ENCODE results near the gene TMPRSS2.

The TMPRSS2 gene

DNA sequence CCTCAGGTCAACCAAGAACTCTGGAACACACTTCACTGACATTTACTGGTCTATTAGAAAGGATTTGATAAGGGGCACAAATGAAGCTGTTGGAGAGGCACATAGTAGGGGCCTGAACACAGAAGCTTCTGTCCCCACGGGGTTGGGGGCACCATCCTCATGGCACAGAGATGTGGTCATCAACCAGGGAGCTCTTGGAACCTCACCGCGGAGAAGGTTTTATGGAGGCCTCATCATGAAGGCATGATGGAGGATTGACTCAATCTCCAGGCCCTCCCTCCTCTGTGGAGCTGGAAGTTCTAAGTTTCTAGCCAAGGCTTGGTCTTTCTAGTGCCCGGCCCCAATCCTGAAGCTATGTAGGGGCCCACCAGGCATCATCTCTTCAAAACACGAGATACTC lies 58.3 kb downstream of the TMPRSS2 start:
- Histone ChIP-seq H3K27me3 (ENCODE audit: control insufficient read depth in 1 of 2, insufficient read depth in 2 of 2, low read length in 2 of 2) (no peaks in the 10 kb centered on the region), H3K4me3 (ENCODE audit: low read length in 2 of 2) (no peak overlapping the region), H3K9ac (ENCODE audit: low read length in 2 of 2) (no peak overlapping the region), H3K36me3 (ENCODE audit: control insufficient read depth in 2 of 2, insufficient read depth in 2 of 2, low read length in 2 of 2) (peaks cover 29 to 43% of the 10 kb centered on the region in 2 donors), H3K4me1 (ENCODE audit: control insufficient read depth, insufficient read depth, low read length) (no peaks in the 10 kb centered on the region), H3K9me3 (ENCODE audit: control insufficient read depth in 2 of 2, low read length in 2 of 2) (no peaks in the 10 kb centered on the region), H3K27ac (ENCODE audit: low read length) (no peak overlapping the region)

- Histone ChIP-seq H3K4me1 (ENCODE audit: control insufficient read depth, insufficient read depth, low read length) (no peaks in the 10 kb centered on the region), H3K36me3 (ENCODE audit: control insufficient read depth in 2 of 2, insufficient read depth in 2 of 2, low read length in 2 of 2) (peaks cover 43 to 50% of the 10 kb centered on the region in 2 donors), H3K27ac (ENCODE audit: low read length) (no peak overlapping the region), H3K4me3 (ENCODE audit: low read length in 2 of 2) (no peak overlapping the region), H3K9me3 (ENCODE audit: control insufficient read depth in 2 of 2, low read length in 2 of 2) (no peaks in the 10 kb centered on the region), H3K27me3 (ENCODE audit: control insufficient read depth in 1 of 2, insufficient read depth in 2 of 2, low read length in 2 of 2) (no peaks in the 10 kb centered on the region), H3K9ac (ENCODE audit: low read length in 2 of 2) (no peak overlapping the region)
Measured at GRCh38 chr21:41447356-41447755, 60.6 kb downstream of the TMPRSS2 start.

DNA sequence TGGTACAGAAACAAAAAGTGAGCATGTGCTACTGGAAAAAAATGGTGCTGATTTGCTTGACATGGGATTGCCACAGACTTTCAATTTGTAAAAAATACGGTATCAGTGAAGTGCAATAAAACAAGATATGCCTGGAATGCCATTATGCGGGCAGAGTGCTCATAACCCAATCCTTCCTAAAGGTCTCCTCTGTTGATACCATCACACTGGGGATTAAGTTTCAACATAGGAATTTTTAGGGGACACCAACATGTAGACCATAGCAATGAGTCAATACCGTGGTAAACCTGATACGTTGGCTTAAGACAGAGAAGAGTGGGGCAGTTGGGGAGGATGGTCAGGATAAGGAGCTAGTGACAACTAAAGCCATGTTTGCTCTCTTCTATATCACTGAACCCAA lies 61.4 kb downstream of the TMPRSS2 start:
- no peaks in the 10 kb centered on the region for H3K9me3 ChIP-seq (ENCODE audit: control insufficient read depth in 2 of 2, low read length in 2 of 2)
- H3K4me1 ChIP-seq (ENCODE audit: control insufficient read depth, insufficient read depth, low read length): no peaks in the 10 kb centered on the region
- no peak overlapping the region for H3K4me3 ChIP-seq (ENCODE audit: low read length in 2 of 2)
- no peak overlapping the region for H3K9ac ChIP-seq (ENCODE audit: low read length in 2 of 2)
- H3K27me3 ChIP-seq (ENCODE audit: control insufficient read depth in 1 of 2, insufficient read depth in 2 of 2, low read length in 2 of 2): no peaks in the 10 kb centered on the region
- peaks cover 41 to 51% of the 10 kb centered on the region in 2 donors for H3K36me3 ChIP-seq (ENCODE audit: control insufficient read depth in 2 of 2, insufficient read depth in 2 of 2, low read length in 2 of 2)
- no peak overlapping the region for H3K27ac ChIP-seq (ENCODE audit: low read length)

GRCh38 chr21:41445465-41445862 lies 62.5 kb downstream of the TMPRSS2 start:
- Histone ChIP-seq H3K9ac (ENCODE audit: low read length in 2 of 2) (no peak overlapping the region), H3K4me1 (ENCODE audit: control insufficient read depth, insufficient read depth, low read length) (no peaks in the 10 kb centered on the region), H3K9me3 (ENCODE audit: control insufficient read depth in 2 of 2, low read length in 2 of 2) (no peaks in the 10 kb centered on the region), H3K4me3 (ENCODE audit: low read length in 2 of 2) (no peak overlapping the region), H3K36me3 (ENCODE audit: control insufficient read depth in 2 of 2, insufficient read depth in 2 of 2, low read length in 2 of 2) (peaks cover 46 to 60% of the 10 kb centered on the region in 2 donors), H3K27me3 (ENCODE audit: control insufficient read depth in 1 of 2, insufficient read depth in 2 of 2, low read length in 2 of 2) (no peaks in the 10 kb centered on the region), H3K27ac (ENCODE audit: low read length) (no peak overlapping the region)

DNA sequence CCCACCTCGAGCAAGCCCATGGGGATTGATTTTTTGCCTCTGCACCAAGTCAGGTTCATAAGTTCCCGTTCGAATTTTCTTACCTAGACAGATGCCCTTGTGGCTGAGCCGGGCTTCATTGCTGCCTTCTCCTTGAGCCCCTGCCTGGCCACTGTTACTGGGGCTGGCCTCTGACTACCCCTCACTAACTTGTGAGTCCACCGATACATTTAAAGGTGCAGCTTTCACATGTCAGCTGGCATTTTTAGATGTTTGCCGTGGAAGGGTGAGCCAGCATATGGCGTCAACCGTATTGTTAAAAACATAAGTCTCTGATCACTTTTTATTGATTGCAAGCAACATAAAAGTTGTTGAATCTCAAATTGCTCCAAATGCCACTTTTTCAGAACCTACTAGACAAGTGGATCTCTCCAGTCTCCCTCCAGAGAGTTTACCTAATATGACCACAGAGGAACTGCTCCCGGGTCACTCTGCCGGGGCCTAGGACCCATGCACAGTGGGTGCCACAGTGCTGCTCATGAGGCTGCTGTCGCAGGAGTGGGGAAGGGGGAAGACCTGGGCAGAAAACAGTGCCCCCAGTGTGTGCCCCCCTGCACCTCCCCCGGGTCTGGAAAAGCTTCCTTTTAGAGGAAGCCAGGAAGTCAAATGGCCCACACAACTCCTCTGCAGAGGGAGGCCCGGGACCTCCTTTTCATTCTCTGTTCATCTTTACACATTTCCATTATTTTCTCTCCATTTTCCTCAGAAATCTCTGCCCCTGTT lies 63.1 kb downstream of the TMPRSS2 start:
- Histone ChIP-seq H3K27me3 (ENCODE audit: control insufficient read depth in 1 of 2, insufficient read depth in 2 of 2, low read length in 2 of 2) (no peaks in the 10 kb centered on the region), H3K4me3 (ENCODE audit: low read length in 2 of 2) (no peak overlapping the region), H3K36me3 (ENCODE audit: control insufficient read depth in 2 of 2, insufficient read depth in 2 of 2, low read length in 2 of 2) (peaks cover 46 to 60% of the 10 kb centered on the region in 2 donors), H3K27ac (ENCODE audit: low read length) (no peak overlapping the region), H3K9ac (ENCODE audit: low read length in 2 of 2) (no peak overlapping the region), H3K9me3 (ENCODE audit: control insufficient read depth in 2 of 2, low read length in 2 of 2) (no peaks in the 10 kb centered on the region), H3K4me1 (ENCODE audit: control insufficient read depth, insufficient read depth, low read length) (no peaks in the 10 kb centered on the region)

DNA sequence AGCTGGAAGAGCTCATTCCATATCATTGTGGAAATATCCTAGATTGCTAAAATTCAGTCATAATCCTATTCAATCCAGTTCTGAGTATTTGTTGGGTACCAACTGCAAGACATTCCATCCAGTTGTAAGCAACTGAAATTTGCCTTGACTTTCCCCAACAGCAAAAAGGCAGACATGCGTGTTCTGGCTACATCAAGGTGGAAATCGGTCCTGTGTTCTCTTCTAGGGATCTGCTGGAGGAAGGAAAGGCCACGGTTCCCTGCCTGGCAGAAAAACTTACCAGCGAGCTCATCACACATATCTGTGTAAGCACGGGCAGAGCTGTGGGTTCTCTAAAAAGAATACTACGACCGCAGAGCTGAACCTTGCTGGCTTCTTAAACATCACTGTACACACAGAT lies 64.4 kb downstream of the TMPRSS2 start:
- Histone ChIP-seq H3K9me3 (ENCODE audit: control insufficient read depth in 2 of 2, low read length in 2 of 2) (no peaks in the 10 kb centered on the region), H3K36me3 (ENCODE audit: control insufficient read depth in 2 of 2, insufficient read depth in 2 of 2, low read length in 2 of 2) (peaks cover 50 to 54% of the 10 kb centered on the region in 2 donors), H3K4me3 (ENCODE audit: low read length in 2 of 2) (no peak overlapping the region), H3K27me3 (ENCODE audit: control insufficient read depth in 1 of 2, insufficient read depth in 2 of 2, low read length in 2 of 2) (no peaks in the 10 kb centered on the region), H3K9ac (ENCODE audit: low read length in 2 of 2) (no peak overlapping the region), H3K4me1 (ENCODE audit: control insufficient read depth, insufficient read depth, low read length) (no peaks in the 10 kb centered on the region), H3K27ac (ENCODE audit: low read length) (no peak overlapping the region)

- peaks cover 55 to 61% of the 10 kb centered on the region in 2 donors for H3K36me3 ChIP-seq (ENCODE audit: control insufficient read depth in 2 of 2, insufficient read depth in 2 of 2, low read length in 2 of 2)
Measured at GRCh38 chr21:41442481-41443186, 65.3 kb downstream of the TMPRSS2 start.

DNA sequence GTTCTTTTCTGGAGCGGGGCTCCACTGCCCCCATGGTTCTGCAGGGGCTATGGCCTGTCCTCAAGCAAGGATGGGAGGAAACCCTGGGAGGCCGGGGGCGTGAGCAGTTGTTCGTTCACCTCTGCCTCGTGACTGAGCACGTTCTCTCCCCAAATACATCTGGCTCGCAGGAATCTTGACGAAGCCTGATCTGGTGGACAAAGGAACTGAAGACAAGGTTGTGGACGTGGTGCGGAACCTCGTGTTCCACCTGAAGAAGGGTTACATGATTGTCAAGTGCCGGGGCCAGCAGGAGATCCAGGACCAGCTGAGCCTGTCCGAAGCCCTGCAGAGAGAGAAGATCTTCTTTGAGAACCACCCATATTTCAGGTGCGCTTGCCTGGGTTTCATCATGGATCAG lies 66.4 kb downstream of the TMPRSS2 start:
- Histone ChIP-seq H3K4me1 (ENCODE audit: control insufficient read depth, insufficient read depth, low read length) (no peaks in the 10 kb centered on the region), H3K27me3 (ENCODE audit: control insufficient read depth in 1 of 2, insufficient read depth in 2 of 2, low read length in 2 of 2) (no peaks in the 10 kb centered on the region), H3K9me3 (ENCODE audit: control insufficient read depth in 2 of 2, low read length in 2 of 2) (no peaks in the 10 kb centered on the region), H3K36me3 (ENCODE audit: control insufficient read depth in 2 of 2, insufficient read depth in 2 of 2, low read length in 2 of 2) (peaks cover 55% of the 10 kb centered on the region in 2 donors), H3K9ac (ENCODE audit: low read length in 2 of 2) (no peak overlapping the region), H3K27ac (ENCODE audit: low read length) (no peak overlapping the region), H3K4me3 (ENCODE audit: low read length in 2 of 2) (no peak overlapping the region)

More at GRCh38 chr21:41442481-41443186, 65.3 kb downstream of the TMPRSS2 start:
- no peaks in the 10 kb centered on the region for H3K9me3 ChIP-seq (ENCODE audit: control insufficient read depth in 2 of 2, low read length in 2 of 2)
- no peak overlapping the region for H3K9ac ChIP-seq (ENCODE audit: low read length in 2 of 2)
- no peak overlapping the region for H3K27ac ChIP-seq (ENCODE audit: low read length)
- no peak overlapping the region for H3K4me3 ChIP-seq (ENCODE audit: low read length in 2 of 2)
- H3K4me1 ChIP-seq (ENCODE audit: control insufficient read depth, insufficient read depth, low read length): no peaks in the 10 kb centered on the region
- H3K27me3 ChIP-seq (ENCODE audit: control insufficient read depth in 1 of 2, insufficient read depth in 2 of 2, low read length in 2 of 2): no peaks in the 10 kb centered on the region

- Histone ChIP-seq H3K36me3 (ENCODE audit: control insufficient read depth in 2 of 2, insufficient read depth in 2 of 2, low read length in 2 of 2) (peaks cover 46 to 49% of the 10 kb centered on the region in 2 donors), H3K9me3 (ENCODE audit: control insufficient read depth in 2 of 2, low read length in 2 of 2) (no peaks in the 10 kb centered on the region), H3K9ac (ENCODE audit: low read length in 2 of 2) (no peak overlapping the region), H3K4me1 (ENCODE audit: control insufficient read depth, insufficient read depth, low read length) (no peaks in the 10 kb centered on the region), H3K27me3 (ENCODE audit: control insufficient read depth in 1 of 2, insufficient read depth in 2 of 2, low read length in 2 of 2) (no peaks in the 10 kb centered on the region), H3K4me3 (ENCODE audit: low read length in 2 of 2) (no peak overlapping the region), H3K27ac (ENCODE audit: low read length) (no peak overlapping the region)
Measured at GRCh38 chr21:41439248-41439647, 68.7 kb downstream of the TMPRSS2 start.

DNA sequence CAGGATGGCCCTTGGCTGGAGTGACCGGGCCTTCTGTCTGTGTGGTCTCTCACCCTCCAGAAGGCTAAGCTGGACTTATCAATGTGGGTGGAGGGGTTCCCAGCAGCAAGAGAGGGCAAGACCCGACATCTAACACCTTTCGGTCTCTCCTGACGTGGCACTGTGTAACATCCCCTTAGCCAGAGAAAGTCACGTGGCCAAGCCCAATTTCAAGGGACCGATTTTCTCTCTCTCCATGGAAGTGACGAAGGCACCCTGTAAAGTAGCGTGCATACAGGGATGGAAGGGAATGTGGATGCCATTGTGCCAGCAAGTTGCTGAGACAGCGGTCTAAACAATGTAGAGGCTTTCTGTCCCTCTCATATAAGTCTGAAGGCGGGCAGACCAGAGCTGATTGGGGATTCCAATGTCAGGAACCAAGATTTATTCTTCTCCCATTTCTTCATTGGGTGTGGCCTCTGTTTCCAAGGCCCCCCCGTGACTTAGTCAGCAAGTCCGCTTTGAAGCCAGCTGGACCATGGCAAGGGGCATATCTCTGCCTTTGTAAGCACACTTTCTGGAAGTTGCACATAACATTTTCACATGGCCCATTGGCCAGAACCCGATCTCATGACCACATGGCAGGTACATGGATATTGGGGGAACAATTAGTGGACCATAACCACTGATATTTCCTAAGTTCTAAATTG lies 69.4 kb downstream of the TMPRSS2 start:
- no peak overlapping the region for H3K27ac ChIP-seq (ENCODE audit: low read length)
- H3K9me3 ChIP-seq (ENCODE audit: control insufficient read depth in 2 of 2, low read length in 2 of 2): no peaks in the 10 kb centered on the region
- no peak overlapping the region for H3K9ac ChIP-seq (ENCODE audit: low read length in 2 of 2)
- H3K27me3 ChIP-seq (ENCODE audit: control insufficient read depth in 1 of 2, insufficient read depth in 2 of 2, low read length in 2 of 2): no peaks in the 10 kb centered on the region
- no peaks in the 10 kb centered on the region for H3K4me1 ChIP-seq (ENCODE audit: control insufficient read depth, insufficient read depth, low read length)
- H3K36me3 ChIP-seq (ENCODE audit: control insufficient read depth in 2 of 2, insufficient read depth in 2 of 2, low read length in 2 of 2): peaks cover 44 to 47% of the 10 kb centered on the region in 2 donors
- H3K4me3 ChIP-seq (ENCODE audit: low read length in 2 of 2): no peak overlapping the region
